GM21576 (cell line): ENCODE data around the gene PEX1.
"Not testable (repeated sequence)": the region's sequence is repeated elsewhere in the genome, so short reads cannot be mapped to it uniquely, and the experiment has no call there.

ENCODE experiments used
- ATAC-seq: cut with Tn5 transposase; IDR thresholded peaks from one replicate; pipeline ENCODE4 v1.9.1; 2021; ENCODE audit warnings: mild to moderate bottlenecking, moderate library complexity; ENCODE audit not compliant: unreplicated experiment

The PEX1 gene

DNA sequence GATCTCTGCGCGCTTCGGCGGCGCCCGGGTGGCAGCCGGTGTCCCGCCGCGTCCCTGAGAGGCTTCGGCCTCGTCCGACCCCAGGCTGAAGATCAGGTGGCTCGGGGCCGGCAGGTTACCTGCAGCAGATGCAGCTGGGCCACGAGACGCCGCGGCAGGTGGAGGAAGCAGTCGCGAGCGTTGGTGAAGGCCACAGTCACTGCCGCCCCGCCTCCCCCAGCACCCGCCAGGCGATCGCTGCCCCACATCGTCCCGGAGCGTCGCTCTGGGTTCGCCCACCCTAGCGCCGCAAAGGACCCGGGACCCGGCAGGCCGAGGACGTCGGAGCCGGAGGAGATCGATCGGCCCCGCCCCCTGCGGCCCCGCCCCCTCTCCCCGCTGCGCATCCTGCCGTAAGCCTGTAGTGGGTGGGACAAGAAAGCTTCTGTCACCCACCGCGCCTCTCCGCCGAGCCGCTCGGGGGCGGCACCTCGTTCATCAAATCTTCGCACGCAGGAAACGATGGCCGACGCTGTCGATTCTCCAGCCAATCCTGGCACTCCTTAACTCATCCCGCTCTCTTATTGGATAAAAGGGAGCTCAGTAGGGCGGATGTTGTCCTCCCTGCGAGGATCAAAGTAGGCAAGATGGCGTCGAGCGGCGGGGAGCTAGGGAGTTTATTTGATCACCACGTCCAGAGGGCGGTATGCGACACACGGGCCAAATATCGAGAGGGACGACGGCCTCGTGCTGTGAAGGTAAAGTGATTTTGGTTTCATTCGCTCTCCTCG is at the start of gene PEX1, which contains the start of gene RBM48:
Gene PEX1 (minus strand): TSS at position 333 of the 770 bp plus-strand sequence. CDS start 85 bp downstream, at position 248.
Gene RBM48 (plus strand): TSS at position 608 of the 770 bp plus-strand sequence. CDS start 19 bp downstream, at position 627.
- ATAC-seq = peak; percentile 95

DNA sequence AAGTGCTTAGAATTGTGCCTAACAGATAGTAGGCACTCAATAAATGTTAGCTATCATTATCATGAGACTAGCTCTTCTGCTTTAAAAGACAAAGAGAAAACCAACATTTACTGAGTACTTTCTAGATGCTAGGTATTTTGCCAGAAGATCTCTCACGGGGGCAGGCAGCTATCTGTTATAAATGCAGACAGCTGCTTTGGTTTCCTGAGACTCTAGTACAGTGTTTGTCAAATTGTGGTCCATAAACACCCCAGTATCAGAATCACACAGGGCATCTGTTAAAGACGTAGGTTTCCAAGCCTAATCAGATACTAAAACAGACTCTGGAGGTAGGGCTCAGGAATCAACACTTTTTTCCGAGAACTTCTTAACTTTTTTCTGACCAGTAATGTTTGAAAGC is 48.0 kb upstream of the PEX1 start:
- ATAC-seq = no peak

DNA sequence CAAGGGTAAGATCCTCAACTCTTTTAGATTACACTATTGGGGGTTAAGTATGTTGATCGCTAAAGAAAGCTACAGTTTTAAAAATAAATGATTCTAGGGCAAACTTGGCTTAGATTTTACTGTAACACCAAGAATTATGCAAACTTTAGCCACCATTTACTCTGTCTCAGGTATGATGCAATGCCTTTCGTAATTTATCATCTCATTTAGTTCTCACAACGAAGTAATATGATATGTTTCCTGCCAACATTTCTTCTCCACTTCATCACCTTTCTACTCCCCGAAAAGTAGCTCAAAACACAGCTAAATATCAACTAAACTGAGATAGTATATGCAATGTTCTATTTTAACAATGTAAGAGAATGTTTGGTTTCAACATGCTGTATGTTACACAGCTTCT is 40.8 kb upstream of the PEX1 start:
- no peak for ATAC-seq

DNA sequence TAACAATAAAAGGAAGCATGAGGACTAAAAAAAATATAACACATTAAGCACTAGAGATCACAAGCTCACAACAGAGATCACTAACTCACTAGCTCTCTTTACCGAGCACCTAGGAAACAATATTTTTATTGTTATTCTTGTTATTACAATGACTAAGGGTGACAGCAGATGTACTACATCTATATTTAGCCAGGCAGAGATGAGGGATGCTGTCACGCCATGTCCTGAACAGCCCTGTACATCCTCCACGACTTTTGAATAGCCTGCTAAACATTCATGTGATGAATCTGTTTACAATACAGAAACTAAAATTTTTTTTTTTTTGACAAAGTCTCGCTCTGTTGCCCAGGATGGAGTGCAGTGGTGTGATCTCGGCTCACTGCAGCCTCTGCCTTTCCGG is 39.1 kb upstream of the PEX1 start:
- no peak for ATAC-seq

DNA sequence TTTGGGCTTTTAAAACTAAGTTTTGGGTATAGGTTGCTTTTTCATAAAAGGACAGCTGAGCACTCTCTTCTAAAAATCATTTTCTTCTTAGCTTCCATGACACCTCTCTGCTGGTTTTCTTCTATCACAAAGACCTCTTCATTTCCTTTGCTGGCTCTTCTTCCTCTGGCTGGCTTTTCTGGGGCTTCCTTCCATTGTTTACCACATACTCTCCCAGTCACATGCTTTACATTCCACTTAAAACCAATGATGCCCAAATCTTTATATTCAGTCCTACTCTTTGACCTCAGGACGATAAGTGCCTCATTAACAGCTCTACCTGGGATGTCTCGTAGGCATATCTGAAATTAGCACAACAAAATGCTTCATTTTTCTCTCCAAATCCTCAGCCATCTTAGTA is 35.0 kb upstream of the PEX1 start:
- no peak for ATAC-seq

GRCh38 chr7:92560602-92561001 is 32.3 kb upstream of the PEX1 start:
- no peak for ATAC-seq

DNA sequence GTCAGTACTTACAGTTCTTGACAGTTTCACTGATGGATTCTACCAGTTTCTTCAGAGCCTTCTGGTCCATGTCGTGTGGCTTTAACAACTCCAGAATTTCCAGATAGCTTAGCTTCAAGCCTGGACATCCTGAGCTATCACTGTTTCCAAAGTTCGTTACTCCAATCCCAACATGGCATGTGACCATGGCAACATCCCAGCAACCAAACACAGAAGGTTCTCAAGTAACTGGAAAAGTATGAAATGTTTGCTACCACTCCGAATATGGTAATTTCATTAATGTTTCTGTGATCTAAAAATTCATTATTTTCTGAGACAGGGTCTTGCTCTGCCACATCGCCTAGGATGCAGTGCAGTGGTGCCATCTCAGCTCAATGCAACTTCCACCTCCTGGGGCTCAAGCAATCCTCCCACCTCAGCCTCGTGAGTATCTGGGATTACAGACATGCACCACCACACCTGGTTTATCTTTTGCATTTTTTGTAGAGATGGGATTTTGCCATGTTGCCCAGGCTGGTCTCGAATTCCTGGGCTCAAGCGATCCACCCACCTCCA is 29.6 kb upstream of the PEX1 start:
- no peak for ATAC-seq

DNA sequence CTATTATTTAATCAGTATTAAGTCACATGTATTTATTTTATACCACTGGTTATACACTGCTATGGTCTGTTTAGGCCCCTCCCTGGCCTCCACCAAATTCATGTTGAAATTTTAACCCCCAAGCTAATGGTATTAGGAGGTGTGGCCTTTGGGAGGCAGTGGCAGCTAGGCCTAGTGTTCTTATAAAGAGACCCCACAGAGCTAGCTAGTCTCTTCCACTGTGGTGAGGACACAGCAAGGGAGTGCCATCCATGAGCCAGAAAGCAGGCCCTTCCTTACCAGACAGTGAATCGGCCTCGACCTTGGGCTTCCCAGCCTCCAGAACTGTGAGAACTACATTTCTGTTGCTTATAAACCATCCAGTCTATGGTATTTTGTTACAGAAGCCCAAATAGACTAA is 28.9 kb upstream of the PEX1 start:
- ATAC-seq = no peak

DNA sequence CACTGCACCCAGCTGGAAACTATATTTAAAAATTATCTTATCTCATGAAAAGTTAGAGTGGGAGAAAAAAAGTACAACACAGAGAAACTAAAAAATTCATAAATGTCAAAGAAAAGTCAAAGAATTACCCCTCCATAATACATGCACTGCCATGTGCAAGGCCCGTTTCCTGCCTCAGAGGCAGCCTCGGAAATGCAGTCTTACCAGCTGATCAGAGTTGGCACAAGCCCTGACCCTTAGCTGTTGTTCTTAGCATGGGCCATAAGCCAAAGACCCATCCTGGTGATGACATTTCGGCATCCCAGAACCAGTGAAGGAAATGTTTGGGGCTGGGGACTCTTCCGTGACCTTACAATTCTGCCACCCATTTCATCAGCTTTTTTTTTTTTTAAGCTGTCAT is 21.9 kb upstream of the PEX1 start:
- ATAC-seq = no peak

DNA sequence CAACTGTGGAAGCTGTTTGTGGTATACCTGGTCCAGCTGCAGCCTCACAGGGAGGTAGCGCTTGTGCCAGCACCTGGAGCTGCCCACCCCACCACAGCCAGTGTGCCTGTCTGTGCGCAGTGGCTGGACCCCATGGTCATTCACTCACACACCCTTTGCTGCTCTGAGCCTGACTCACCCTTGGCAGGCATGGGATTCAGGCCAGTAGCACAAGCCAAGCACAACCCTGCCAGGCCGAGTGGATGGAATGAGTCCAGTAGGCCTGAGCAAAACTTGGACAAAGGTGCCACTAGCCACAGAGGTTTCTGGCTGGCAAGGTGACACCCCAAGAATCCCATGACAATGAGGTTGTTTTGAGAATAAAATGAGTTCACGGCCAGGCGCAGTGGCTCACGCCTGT is 19.3 kb upstream of the PEX1 start:
- ATAC-seq = no peak

- ATAC-seq = no peak
Measured at GRCh38 chr7:92546856-92547497, 18.7 kb upstream of the PEX1 start.

GRCh38 chr7:92545116-92545515 is 16.8 kb upstream of the PEX1 start:
- not testable (repeated sequence) for ATAC-seq

- ATAC-seq = not testable (repeated sequence)
Measured at GRCh38 chr7:92543542-92543941, 15.2 kb upstream of the PEX1 start.

GRCh38 chr7:92534572-92534971 is 6.3 kb upstream of the PEX1 start:
- ATAC-seq = no peak

DNA sequence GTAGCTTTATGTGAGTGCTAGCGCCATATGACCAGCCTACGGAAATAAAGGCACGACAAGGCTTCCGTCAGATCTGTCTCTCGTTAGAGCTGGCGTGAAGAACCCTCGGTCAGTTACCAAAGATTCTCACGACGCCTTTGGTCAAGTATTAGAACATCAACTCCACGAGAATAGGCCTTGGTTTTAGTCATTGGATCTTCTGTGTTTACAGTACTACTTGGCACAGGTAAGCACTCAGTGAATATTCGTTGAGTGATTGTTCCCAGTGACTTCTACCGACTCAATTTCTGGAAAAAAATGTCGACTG is 591 bp upstream of the PEX1 start:
- no peak for ATAC-seq

DNA sequence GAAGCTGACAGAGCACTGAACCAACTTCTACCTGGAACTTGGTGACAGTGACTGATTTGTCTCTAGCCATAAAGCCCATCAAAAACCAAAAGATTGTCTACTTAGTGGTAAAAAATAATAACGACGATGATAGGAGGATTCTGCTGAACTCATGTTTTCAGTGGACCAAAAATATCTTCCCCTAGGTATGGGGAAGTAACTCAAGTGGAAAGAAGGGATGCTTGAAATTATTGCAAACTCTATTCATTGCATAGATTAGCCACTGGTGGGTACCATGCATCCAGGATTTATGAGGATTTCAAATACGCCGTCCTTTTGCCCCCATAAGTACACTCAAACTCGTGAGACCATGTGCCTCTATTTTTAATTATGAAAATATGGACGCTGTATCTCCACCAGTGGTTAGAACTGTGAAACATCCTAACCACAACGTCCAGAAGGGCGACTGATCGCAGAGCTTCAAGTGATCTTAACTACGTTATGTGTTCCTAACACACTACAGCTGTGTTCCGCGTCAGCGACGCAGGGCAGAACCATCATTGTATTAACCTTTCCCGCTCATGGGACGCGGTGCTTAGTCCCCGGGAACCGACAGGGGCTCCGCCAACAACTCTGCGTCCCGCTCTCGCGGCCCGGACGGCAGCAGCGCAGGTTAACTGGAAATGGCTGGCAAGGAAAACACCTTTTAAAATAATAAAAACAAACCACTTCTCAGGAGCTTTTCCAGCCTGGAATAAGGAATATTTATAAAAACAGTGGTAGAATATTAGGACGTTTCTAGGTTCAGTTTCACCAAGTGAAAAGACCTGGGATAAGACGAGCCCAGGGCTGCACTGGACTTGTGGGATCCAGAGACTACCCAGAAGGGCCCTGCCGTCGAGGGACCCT is 776 bp downstream of the PEX1 start:
- ATAC-seq = peak; percentile 22

GRCh38 chr7:92523110-92523509 is 5.2 kb downstream of the PEX1 start:
- ATAC-seq = no peak

DNA sequence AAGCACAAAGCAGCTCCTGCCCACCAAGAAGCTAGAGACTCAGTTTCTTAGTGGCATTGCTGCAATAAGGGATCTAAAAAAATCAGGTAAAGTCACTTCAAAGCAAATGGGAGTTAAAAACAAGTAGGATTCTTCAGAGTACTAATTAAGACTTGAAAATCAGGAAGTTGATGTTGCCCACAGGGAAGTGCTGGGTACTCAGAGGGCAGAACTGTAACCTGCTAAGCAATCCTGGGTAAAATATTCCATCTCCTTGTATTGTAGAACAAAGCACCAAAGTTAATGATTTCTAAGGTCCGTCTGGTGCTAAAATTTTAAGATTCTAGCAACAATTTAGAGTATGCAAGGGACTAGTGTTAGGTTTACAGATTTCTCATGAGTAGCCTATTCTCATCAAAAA is 8.3 kb downstream of the PEX1 start:
- no peak for ATAC-seq

DNA sequence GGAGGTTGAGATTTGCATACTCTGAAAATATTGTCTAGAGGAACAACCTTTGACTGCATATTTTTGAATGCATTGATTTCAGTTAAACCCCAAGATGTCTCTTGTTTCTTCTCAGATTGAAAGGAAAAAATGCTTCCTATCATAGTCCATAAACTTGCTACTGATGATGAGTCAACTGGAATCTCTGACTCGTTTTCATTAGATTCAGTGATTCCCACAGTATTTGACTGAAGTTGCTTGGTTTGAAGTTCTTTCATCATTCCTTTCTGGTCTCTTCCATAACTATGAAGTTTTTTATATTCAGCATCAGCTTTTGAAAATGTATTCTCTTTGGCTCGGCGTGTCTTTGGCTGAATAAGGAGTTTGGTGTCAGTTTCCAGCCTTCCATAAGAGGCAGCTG is 10.7 kb downstream of the PEX1 start:
- ATAC-seq = no peak

DNA sequence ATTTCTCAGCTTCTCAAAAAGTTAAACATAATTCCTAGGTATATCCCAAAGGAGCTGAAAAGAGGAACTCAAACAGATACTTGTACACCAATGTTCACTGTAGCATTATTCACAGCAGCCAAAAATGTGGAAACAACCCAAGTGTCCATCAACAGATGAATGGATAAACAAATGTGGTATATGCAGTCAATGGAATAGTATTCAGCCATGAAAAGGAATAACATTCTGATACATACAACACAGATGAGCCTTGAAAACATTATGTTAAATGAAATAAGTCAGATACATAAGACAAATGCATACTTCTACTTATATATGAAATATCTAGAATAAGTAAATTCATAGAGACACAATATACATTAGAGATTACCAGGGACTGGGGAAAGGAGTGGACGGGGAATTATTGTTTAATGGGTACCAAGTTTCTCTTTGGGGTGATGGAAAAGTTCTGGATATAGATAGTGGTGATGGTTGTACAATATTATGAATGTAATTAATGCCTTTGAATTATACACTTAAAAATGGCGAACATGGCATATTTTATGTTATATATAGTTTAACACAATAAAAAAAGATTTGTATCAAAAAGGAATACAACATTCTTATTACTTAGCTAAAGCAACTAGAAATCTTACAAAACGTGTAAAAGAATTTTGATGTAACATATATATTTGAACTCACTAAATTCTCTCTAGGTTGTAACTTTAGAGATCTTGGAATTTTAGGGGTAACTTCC is 15.0 kb downstream of the PEX1 start:
- ATAC-seq = no peak

DNA sequence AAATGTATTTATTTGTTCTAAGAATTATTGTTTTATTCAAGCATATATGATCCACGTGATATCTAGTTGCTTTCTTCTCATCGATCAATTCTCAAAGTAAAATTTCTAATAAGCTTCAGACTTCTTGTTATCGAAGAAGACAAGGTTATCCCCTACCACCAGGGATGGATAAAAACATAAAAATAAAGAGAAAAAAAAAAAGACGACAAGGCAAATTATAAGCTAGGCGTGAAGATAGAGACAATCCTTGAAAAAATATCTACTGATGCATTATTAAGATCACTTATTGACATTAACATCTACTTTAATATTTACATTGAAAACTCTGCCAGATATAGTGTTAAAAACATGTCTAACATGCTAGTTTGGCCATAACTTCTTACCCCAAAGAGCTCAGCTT is 19.4 kb downstream of the PEX1 start:
- no peak for ATAC-seq
